Cerebellar cortex (tissue), 1 donor: Measurements from ENCODE around the gene THEM5.

ENCODE experiments used
- DNase-seq: peaks from one replicate; pipeline ENCODE4 v3.0.0-alpha.2; 2015; ENCODE audit warnings: low spot score

THEM5 gene

GRCh38 chr1:151839457-151840403, 13.8 kb downstream of the THEM5 start, which contains the start of gene C2CD4D:
TSS of gene C2CD4D (minus strand) at chr1:151839820. CDS start at chr1:151838989, 831 bp downstream.
- DNase-seq = peak; percentile 61

- no peak for DNase-seq
Measured at GRCh38 chr1:151839082-151839412, 14.5 kb downstream of the THEM5 start.

- DNase-seq = no peak
Measured at GRCh38 chr1:151838222-151839081, 15.1 kb downstream of the THEM5 start.

GRCh38 chr1:151837884-151838221, 15.7 kb downstream of the THEM5 start:
- no peak for DNase-seq

GRCh38 chr1:151837197-151837596, 16.3 kb downstream of the THEM5 start:
- no peak for DNase-seq

- DNase-seq = no peak
Measured at GRCh38 chr1:151835596-151835995, 17.9 kb downstream of the THEM5 start.

GRCh38 chr1:151834239-151834638, 19.3 kb downstream of the THEM5 start:
- DNase-seq = no peak

- DNase-seq = no peak
Measured at GRCh38 chr1:151833172-151833900, 20.2 kb downstream of the THEM5 start.

GRCh38 chr1:151832318-151832980, 21.1 kb downstream of the THEM5 start:
- DNase-seq = peak; percentile 86

GRCh38 chr1:151831605-151832004, 21.9 kb downstream of the THEM5 start, which contains the start of gene RORC:
TSS of gene RORC (minus strand) at chr1:151831802. CDS start at chr1:151831764, 38 bp downstream.
- DNase-seq = peak; percentile 78

GRCh38 chr1:151831256-151831591, 22.3 kb downstream of the THEM5 start:
- no peak for DNase-seq

- no peak for DNase-seq
Measured at GRCh38 chr1:151830055-151830454, 23.5 kb downstream of the THEM5 start.

- DNase-seq = no peak
Measured at GRCh38 chr1:151829352-151830046, 24.0 kb downstream of the THEM5 start.

- no peak for DNase-seq
Measured at GRCh38 chr1:151828921-151829320, 24.6 kb downstream of the THEM5 start.

- no peak for DNase-seq
Measured at GRCh38 chr1:151827853-151828252, 25.7 kb downstream of the THEM5 start.

GRCh38 chr1:151825751-151826660, 27.5 kb downstream of the THEM5 start:
- no peak for DNase-seq

- peak; percentile 65 for DNase-seq
Measured at GRCh38 chr1:151825204-151825603, 28.3 kb downstream of the THEM5 start.

GRCh38 chr1:151823175-151823574, 30.3 kb downstream of the THEM5 start:
- no peak for DNase-seq

GRCh38 chr1:151822404-151822803, 31.1 kb downstream of the THEM5 start:
- DNase-seq = peak; percentile 73

- DNase-seq = no peak
Measured at GRCh38 chr1:151820940-151821339, 32.6 kb downstream of the THEM5 start.
